Urinary bladder (tissue), 4 donors: Measurements from ENCODE around the gene PRPF39. TPM values are rescaled to one million over a fixed set of nuclear protein-coding genes. Genes with fewer than 3 reads are reported as not detected.

Experiments
- DNase-seq: peaks from one replicate; pipeline ENCODE4 v3.0.0-alpha.2; 2015; ENCODE audit errors: extremely low spot score
- H3K27ac ChIP-seq: one replicate; pipeline ENCODE4 v1.5.1; 2013; ENCODE audit warnings: low read depth, mild to moderate bottlenecking, moderate library complexity
- H3K36me3 ChIP-seq: one replicate; pipeline ENCODE4 v1.6.1; 2013; ENCODE audit warnings: mild to moderate bottlenecking, moderate library complexity; ENCODE audit not compliant: insufficient read depth
- H3K4me1 ChIP-seq: one replicate; pipeline ENCODE4 v1.6.1; 2013; ENCODE audit warnings: mild to moderate bottlenecking, moderate library complexity; ENCODE audit not compliant: insufficient read depth
- H3K4me3 ChIP-seq: one replicate; pipeline ENCODE4 v1.5.1; 2013; ENCODE audit warnings: low read depth, low read length
- WGBS: extraction: QIAGEN DNeasy Blood & Tissue Kit; methylation state at CpG from one replicate; pipeline ENCODE4 v1.1.7; 2013; 5-methylcytosine and 5-hydroxymethylcytosine counted together
- polyA plus RNA-seq: library from polyadenylated mRNA; stranded (reverse); fragments of 200-250 nt; gene quantifications from one replicate; pipeline ENCODE4 v1.2.3, GENCODE V29; 2013
- total RNA-seq: library from RNA; depleted of rRNA; stranded (reverse); fragments of >200 nt; gene quantifications from one replicate; pipeline ENCODE4 v1.2.3, GENCODE V29; 2014
- donor health status: healthy with polysubstance abuse.
- donor health status: healthy.

Gene PRPF39
- total and polyA plus RNA-seq, 2 donors, result 15.7 to 75.7 TPM

DNA sequence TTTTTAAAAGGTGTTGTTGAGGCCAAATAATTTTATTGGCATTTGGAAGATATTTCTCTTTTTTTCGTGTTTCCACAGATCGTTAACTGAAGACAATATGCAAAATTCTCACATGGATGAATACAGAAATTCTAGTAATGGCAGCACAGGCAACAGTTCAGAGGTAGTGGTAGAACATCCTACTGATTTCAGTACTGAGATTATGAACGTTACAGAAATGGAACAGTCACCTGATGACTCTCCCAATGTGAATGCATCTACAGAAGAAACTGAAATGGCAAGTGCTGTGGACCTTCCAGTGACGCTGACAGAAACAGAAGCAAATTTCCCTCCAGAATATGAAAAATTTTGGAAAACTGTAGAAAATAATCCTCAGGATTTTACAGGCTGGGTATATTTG lies 11.2 kb downstream of the PRPF39 start:
- no peak for DNase-seq
- Histone ChIP-seq H3K27ac (no peak overlapping the region), H3K36me3 (no peaks in the 10 kb centered on the region), H3K4me3 (no peak overlapping the region), H3K4me1 (no peaks in the 10 kb centered on the region)
- WGBS, result 92% methylated on average over 4 of the region's 4 CpGs

DNA sequence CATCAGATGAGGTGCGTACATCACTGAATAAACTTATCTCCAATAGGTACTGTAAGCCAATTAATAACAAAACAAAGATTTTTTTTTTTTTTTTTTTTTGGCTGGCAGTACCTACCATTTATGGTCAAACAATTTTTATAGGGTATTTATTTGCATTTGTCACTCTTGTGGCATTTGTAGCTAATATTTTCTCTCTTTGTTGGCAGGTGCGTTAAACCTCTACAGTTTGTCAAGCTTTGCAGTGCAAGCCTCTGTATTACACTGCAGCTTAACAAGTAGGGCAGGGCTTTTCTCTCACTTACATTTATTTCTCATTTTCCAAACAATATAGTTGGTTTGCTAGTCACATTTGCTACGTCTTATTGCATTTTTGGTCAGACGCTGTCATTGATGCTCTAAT lies 12.3 kb downstream of the PRPF39 start:
- H3K4me1 ChIP-seq, result no peaks in the 10 kb centered on the region
- no peak for DNase-seq
- H3K27ac ChIP-seq, result no peak overlapping the region
- no peaks in the 10 kb centered on the region for H3K36me3 ChIP-seq
- no peak overlapping the region for H3K4me3 ChIP-seq
- WGBS, result 93% methylated on average over 4 of the region's 4 CpGs

DNA sequence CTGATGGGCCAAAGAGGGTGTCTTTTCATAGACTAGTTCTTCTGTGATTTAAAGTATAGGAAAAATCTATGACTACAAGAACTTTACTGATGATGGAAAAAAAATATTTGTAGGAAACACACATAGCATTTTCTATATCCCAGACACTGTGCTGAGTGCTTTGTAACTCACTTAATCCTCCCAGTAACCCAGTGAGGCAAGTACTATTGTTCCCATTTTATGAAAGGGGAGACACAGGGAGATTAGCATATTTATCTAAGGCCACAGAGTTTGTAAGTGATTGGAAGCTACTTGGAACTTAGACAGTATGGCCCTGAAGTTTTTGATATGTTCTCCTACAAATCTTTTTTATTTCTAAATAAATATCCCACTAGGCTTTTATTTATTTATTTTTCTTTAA lies 19.9 kb downstream of the PRPF39 start:
- H3K4me1 ChIP-seq, result no peaks in the 10 kb centered on the region
- no peak overlapping the region for H3K4me3 ChIP-seq
- DNase-seq, result no peak
- no peak overlapping the region for H3K27ac ChIP-seq
- H3K36me3 ChIP-seq, result peaks cover 5% of the 10 kb centered on the region

GRCh38 chr14:45104561-45104960 lies 20.6 kb downstream of the PRPF39 start:
- WGBS, result 54% methylated on average over 1 of the region's 1 CpG
- Histone ChIP-seq H3K4me1 (no peaks in the 10 kb centered on the region), H3K36me3 (peaks cover 5% of the 10 kb centered on the region), H3K4me3 (no peak overlapping the region), H3K27ac (no peak overlapping the region)
- DNase-seq, result no peak

GRCh38 chr14:45112896-45113781 lies 29.2 kb downstream of the PRPF39 start:
- Histone ChIP-seq H3K4me1 (no peaks in the 10 kb centered on the region), H3K36me3 (no peaks in the 10 kb centered on the region), H3K27ac (no peak overlapping the region), H3K4me3 (no peak overlapping the region)
- DNase-seq, result no peak
- 74% methylated on average over 6 of the region's 6 CpGs for WGBS

DNA sequence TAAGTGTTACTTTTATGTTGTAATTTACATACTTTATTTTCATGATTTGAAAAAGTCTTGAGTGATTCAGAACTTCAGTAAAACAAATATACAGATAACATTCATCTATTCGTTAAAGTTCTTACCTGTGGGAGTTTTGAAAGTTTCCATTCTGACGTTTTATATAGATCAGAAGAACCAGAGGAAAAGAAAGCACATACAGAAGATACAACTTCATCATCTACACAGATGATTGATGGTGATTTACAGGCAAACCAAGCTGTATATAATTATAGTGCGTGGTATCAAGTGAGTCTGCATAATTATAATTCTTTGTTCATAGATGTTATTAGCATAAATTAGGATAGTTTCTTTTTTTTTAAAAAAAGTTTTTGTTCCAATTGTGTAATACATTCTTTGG lies 30.4 kb downstream of the PRPF39 start:
- Histone ChIP-seq H3K4me1 (no peaks in the 10 kb centered on the region), H3K36me3 (no peaks in the 10 kb centered on the region)

DNA sequence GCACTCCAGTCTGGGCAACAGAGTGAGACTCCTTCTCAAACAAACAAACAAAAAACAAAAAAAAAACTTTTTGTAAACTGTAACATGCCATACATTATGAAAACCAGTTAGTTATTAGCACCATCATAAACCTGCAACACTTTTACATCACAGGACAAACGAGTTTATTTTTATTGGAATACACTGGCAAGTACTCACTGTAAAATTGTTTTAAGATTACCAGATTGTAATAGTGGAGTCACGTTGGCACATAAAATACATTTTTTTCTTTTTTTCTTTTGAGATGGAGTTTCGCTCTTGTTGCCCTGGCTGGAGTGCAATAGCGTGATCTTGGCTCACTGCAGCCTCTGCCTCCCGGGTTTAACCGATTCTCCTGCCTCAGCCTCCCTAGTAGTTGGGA lies 34.7 kb downstream of the PRPF39 start:
- H3K4me1 ChIP-seq, result no peaks in the 10 kb centered on the region
- no peak overlapping the region for H3K27ac ChIP-seq
- DNase-seq, result no peak
- H3K36me3 ChIP-seq, result no peaks in the 10 kb centered on the region
- WGBS, result 84% methylated on average over 6 of the region's 6 CpGs
- no peak overlapping the region for H3K4me3 ChIP-seq

More for the DNA sequence above, 30.4 kb downstream of the PRPF39 start:
- DNase-seq, result no peak
- 78% methylated on average over 3 of the region's 3 CpGs for WGBS
- H3K27ac ChIP-seq, result no peak overlapping the region
- no peak overlapping the region for H3K4me3 ChIP-seq

GRCh38 chr14:45120096-45120495 lies 36.2 kb downstream of the PRPF39 start:
- Histone ChIP-seq H3K4me1 (no peaks in the 10 kb centered on the region), H3K27ac (no peak overlapping the region), H3K4me3 (no peak overlapping the region), H3K36me3 (no peaks in the 10 kb centered on the region)
- no peak for DNase-seq
- 80% methylated on average over 1 of the region's 1 CpG for WGBS

DNA sequence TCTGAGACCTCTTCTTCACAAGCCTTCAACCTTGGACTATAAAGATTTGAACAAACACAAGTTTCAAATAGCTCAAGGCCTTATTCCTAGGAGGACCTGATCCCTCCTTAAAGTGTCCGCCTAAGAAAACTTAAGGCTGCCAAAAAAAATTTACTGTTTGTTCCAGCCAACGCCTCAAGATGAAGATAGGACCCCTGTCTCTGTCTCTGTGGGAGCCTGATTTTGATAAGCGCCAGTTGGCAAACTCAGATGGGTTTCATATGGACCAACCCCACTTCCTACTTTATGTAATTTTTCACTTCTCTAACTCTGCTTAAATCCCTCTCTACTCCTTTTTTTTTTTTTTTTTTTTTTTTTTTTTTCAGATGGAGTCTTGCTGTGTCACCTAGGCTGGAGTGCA lies 39.4 kb downstream of the PRPF39 start:
- no peaks in the 10 kb centered on the region for H3K4me1 ChIP-seq
- H3K4me3 ChIP-seq, result no peak overlapping the region
- no peak overlapping the region for H3K27ac ChIP-seq
- no peaks in the 10 kb centered on the region for H3K36me3 ChIP-seq
- 96% methylated on average over 3 of the region's 3 CpGs for WGBS
- no peak for DNase-seq

GRCh38 chr14:45125754-45126153 lies 41.8 kb downstream of the PRPF39 start:
- 98% methylated on average over 2 of the region's 2 CpGs for WGBS
- H3K36me3 ChIP-seq, result peaks cover 2% of the 10 kb centered on the region
- no peak for DNase-seq
- no peak overlapping the region for H3K27ac ChIP-seq
- H3K4me1 ChIP-seq, result no peaks in the 10 kb centered on the region
- no peak overlapping the region for H3K4me3 ChIP-seq

- 42% methylated on average over 1 of the region's 1 CpG for WGBS
- Histone ChIP-seq H3K4me3 (no peak overlapping the region), H3K27ac (no peak overlapping the region), H3K36me3 (peaks cover 2% of the 10 kb centered on the region), H3K4me1 (no peaks in the 10 kb centered on the region)
- no peak for DNase-seq
Observed at GRCh38 chr14:45128963-45129629, 45.2 kb downstream of the PRPF39 start.

DNA sequence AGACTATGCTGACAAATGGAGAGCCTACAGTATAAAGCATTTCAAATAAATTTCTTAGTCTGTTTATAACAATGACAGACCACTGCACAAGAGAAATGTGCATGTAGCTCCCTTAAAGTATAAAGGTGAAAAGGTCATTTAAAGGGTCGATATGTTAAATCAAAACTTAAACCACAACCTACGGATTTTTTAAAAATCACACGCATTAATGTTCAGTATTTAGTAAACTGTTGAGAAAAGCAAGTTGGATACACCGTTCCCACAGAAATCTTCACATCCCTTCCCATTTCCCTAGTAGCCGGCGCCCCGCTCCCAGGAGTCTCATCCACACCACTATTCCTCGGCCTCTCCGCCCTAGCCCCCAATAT lies 49.8 kb downstream of the PRPF39 start:
- H3K27ac ChIP-seq, result peak overlapping the region; percentile 65
- H3K36me3 ChIP-seq, result no peaks in the 10 kb centered on the region
- WGBS, result under 1% methylated on average over 9 of the region's 9 CpGs
- peak overlapping the region; percentile 60 for H3K4me3 ChIP-seq
- no peak for DNase-seq
- peaks cover 1% of the 10 kb centered on the region for H3K4me1 ChIP-seq

DNA sequence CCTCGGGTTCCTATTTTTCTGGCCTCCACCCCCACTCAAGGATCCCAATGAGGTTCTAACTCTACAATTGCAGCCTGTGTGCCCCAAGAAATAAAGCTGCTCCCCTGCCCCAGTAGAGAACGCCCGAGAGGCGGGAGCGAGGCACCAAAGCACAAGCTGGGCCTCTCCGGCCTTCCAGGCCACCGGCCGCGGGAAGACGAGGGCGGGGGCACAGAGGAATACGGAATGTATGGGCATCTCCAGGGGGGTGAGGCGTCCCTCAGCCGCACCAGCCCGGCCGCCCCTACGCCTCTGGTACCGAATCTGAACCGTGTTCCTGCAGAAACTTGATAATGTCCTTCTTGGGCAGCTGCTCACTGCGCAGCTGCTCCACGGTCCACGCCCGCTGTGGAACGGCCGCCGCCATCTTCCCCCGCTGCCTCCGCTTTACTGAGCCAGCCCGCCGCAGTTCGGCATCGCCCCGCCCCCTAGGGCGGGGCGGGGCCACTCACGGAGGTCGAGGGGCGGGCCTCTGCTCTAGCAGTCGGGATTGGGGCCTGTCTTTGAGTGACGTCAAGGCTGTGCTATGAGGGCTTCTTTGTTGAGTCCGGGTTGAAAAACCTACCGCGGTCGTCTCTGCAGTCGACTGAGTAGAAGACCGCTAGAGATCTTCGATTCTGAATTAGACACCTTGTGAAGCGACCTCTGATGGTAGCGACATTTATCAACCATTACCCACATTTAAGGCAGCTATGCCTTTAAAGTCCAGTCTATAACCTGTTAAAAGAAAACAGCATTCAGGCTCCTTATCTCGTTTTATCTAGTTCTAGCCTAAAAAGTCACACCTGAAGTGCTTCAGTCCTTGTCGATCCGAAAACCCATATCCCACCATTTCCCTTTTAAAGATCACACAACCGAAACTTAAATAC lies 50.4 kb downstream of the PRPF39 start, which contains the start of gene FKBP3:
TSS of gene FKBP3 (minus strand) at position 431 of the 908 bp plus-strand sequence. CDS start at position 406, 25 bp downstream.
- under 1% methylated on average over 53 of the region's 53 CpGs for WGBS
- H3K4me3 ChIP-seq, result peak within 1 kb of the TSS; percentile 60
- peak within 1 kb of the TSS; percentile 66 for H3K27ac ChIP-seq
- peaks cover 1% of the 10 kb centered on the region for H3K4me1 ChIP-seq
- peak; percentile 98 for DNase-seq
- H3K36me3 ChIP-seq, result no peaks in the 10 kb centered on the region
